HG03575 (cell line): ENCODE measurements around the gene PRKCZ.

Experiments
- ATAC-seq: cut with Tn5 transposase; IDR thresholded peaks from one replicate; pipeline ENCODE4 v1.9.1; 2021; ENCODE audit not compliant: unreplicated experiment, insufficient number of reproducible peaks, low FRiP score; ENCODE audit errors: extremely low read depth

Gene PRKCZ

DNA sequence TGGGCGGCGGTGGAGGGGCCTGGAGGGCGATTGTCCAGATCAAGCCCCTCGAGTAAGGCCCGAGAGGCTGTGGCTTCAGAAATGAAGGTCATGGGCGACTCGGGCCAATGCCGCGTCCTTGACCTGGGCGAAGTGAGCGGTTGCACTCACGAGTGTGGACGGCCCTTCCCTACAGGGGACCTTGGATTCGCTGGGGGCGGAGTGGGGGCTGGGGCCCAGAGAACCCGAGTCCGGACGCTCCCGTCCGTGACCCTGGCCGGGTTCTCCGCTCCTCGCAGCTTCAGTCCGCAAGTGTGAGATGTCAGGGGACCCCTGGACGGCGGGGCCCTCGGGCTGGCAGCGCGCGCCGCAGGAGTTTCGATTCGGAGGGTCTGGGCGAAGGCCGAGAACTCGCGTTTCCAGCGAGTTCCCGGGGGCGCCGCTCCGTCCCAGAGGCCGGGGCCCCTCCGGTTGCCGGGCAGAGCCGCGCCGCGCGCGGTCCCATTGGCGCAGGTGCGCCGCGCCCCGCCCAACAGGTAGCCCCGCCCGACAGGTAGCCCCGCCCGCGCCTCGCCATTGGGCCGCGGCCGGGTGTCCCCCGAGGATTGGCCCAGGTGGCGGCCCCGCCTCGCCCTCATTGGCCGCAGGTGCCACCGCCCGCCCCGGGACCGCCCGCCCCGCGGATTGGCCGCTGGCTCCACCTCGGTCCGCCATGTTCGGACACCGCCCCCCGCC lies at the start of gene PRKCZ:
Gene PRKCZ, plus strand, starts transcription at position 694 of the 714 bp plus-strand sequence. CDS start 220 bp downstream, outside the sequence.
- no peak for ATAC-seq

DNA sequence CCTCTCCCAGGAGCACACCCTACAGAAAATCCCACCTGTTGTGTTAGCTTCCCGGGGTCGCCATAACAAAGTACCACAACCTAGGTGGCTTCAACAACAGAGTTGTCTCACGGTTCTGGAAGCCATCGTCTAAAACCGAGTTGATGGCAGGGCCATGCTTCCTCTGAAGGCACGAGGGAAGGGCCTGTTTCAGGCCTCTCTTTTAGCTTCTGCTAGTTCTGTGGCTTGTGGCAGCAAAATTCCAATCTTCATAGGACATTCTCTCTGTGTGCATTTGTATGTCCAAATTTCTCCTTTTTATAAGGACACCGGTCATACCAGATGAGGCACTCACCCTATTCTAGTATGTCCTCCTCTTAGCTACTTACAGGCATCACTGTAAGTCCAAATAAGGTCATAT lies 49.8 kb upstream of the PRKCZ start:
- no peak for ATAC-seq

DNA sequence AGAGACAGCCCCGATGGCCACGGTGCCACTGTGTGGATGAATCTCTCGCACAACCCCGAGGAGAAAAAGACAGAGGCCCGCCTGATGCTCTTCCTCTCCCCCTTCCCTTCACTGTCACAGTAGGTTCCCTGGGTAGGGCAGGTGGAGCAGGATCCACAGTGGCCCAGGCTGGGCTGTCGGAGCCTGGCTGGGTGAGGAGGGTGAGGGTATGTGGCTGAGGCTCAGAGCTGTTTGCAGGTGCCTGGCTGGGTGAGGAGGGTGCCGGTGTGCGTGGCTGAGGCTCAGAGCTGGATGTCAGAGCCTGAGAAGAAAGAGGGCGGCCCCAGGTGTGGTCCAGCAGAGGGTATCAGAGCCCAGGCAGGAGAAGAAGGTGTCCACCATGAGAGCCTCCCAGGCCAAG lies 49.4 kb upstream of the PRKCZ start:
- no peak for ATAC-seq

DNA sequence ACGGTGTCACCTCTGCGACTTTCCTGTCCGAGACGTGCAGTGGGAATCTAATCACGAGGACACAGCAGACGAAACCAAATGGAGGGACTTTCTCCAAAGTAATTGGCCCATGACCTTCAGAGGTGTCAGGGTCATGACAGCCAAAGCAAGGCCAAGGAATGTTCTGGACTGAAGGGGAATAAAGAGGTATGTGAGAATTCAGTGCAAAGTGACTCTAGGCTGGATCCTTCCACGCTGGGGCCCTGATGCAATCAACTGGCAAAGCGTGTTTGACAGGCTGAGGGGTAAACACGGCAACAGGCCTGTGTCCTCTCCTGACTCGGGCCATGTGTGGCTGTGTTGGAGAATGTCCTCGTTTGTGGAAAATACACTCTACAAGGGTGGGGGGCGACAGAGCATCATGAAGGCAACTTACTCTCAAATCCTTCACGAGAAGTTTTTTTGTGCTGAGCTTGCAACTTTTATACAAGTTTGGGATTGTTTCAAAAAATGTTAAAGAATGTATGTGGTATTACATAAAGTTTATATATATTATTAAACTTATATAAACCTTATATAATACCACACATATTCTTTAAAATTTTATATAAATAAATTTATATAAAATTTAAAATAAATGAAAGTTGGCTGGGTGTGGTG lies 48.3 kb upstream of the PRKCZ start:
- ATAC-seq: no peak

DNA sequence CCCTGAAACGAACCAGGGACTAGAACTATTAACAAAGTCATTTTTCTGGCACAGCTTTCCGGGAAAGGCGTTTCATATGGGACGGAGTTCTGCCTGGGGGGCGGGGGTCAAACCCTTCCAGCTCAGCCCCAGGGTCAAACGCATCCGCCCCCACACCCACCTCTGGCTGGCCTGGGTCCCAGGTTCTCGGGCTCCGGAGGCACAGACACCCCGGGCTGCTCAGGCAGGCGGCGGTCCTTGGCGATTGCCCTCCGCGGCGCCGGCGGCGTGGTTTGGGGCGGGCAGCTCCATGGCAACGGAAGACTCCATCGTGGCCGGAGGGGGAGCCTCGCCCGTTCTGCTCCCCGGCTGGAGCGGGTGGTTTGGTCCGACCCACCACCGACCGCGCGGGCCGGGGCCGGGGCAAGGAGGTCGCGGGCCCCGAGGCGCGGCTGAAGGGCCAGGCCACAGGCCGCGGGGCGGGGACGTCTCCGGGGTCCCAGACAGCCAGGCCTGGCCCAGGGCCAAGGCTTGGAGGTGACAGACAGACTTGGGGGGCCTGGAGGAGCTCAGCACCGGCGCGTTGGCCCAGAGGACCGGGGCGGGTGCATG lies 46.6 kb upstream of the PRKCZ start, which contains the start of gene CFAP74:
Gene CFAP74, minus strand, starts transcription at position 246 of the 591 bp plus-strand sequence. CDS start 12,830 bp downstream, outside the sequence.
- ATAC-seq: no peak

DNA sequence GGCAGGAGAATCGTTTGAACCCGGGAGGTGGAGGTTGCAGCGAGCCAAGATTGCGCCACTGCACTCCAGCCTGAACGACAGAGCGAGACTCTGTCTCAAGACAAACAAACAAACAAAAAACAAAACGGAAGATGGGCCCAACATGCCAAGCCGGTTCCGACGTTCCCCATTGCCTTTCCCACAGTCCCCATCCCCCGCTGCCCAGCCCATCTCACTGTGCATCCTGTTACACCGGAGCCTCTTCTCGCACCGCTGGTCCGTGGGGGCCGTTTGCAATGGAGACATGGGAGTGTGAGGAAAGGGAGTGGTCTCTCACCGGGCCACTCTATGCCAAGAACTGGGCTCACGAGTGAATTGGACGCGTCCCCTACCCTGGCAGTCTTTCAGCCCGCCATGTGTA lies 45.4 kb upstream of the PRKCZ start:
- ATAC-seq: no peak

DNA sequence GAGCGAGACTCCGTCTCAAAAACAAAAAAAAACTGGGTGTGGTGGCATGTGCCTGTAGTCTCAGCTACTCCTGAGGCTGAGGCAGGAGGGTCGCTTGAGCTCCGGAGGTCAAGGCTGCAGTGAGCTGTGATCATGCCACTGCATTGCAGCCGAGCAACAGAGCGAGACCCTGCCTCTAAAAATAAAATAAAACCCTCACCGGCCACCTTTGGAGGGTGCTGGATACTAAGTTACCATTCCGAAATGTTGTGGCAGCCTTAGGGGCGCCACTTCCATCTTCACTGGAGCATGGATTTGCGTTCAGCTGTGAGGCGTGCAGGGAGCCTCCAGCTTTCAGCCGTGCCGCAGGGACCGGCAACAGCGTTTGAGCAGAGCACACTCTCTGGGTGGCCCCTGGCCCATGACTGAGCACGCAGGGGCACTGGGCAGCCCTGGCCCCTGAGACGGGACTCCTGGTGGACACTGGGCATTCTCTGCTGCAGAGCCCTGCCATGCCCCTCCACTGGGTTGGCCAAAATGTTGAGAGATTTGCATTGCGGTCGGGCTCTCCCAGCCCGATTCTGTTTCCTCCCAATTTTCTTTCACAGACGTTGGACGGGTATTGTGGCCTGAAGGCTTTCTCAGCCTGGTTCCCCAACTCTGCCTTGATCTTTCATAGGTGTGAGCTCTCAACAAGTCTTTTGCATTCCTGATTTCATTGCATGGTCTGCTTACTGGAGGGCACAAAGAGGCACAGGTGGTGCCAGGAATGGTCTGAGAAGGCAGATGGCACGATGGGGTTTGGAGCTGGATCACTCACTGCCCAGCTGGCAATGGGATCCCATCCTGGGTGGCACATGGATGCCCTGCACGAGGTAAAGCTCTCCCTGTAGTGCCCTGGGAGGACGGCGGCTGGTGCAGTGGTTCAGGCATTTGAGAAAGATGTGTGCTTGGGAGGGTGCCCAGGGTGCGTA lies 40.8 kb upstream of the PRKCZ start:
- ATAC-seq: no peak

DNA sequence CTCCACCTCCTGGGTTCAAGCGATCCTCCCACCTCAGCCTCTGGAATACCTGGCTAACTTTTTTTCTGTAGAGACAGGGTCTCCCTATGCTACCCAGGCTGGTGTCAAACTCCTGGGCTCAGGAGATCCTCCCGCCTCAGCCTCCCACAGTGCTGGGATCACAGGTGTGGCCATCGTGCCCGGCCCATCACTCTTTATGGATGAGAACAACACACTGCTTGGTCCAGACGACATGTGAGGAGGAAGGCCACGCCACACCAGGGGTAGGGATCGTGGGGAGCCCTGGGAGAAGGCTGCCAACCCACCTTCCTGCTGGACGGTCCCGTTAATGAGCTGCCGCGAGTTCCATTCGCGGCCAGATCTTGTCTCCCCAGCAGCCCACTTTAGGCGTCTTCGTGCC lies 36.0 kb upstream of the PRKCZ start:
- no peak for ATAC-seq

DNA sequence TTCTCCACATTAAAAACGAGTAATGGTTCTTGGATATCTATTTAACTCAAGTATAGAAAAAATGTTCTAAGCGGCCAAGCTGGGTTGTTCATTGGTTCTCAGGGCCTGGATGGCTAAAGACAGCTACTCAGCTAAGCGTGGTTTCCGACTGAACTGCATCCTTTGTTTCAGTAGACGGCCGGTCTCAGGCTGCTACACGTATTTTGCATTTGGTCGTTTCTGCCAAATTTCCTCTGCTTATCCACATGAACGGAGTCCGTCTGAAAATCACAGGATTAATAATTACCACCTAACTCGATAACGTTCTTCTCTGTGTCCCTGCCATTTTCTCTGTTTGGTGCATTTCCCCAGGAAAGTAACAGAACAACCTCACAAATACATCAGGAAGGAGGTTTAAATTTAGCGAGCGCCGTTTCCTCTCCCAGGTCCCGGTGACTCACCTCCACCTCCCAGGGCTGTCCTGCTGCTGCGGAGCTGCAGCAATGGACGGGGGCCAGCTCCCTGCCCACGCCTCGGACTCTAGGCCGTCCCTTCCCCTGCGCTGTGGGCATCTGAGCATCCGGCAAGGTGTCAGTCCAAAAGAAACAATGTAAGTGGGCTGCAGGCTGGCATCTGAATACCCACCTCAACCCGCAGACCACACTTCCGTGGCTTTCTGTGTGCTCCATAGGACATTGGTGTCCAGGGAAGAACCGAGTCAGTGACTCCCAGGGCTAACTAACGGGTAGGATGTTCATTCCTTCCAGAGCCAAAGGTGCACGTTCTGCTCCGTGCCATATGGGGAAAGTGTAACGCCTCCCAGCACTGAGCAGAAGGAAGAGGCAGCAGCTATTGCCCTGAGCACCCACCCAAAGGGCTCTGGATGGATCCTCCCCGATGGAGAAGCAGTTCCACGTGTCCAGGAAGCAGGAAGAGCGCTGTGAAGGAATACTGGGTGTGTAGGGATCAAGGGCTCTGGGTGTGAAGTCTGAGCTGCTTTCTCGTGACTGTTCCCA lies 35.2 kb upstream of the PRKCZ start:
- ATAC-seq: no peak

DNA sequence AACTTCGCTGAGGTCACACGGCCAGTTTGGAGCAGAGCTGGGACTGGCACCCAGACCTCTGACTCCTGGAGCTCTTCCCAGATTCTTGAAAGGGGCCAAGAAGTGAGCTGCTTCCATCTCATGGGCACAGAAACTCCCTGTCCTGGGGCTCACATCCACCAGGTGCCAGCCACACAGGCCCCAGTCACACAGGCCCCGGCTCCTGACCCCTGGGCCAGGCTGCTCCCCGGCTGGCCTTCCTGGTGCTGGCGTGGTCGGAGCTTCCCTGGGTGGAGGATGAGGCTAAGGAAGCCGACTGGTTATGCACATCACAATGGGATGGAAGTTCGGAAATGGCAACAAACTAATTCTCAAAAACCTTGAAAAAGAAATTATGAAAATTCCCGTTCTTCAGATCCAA lies 34.1 kb upstream of the PRKCZ start:
- no peak for ATAC-seq

DNA sequence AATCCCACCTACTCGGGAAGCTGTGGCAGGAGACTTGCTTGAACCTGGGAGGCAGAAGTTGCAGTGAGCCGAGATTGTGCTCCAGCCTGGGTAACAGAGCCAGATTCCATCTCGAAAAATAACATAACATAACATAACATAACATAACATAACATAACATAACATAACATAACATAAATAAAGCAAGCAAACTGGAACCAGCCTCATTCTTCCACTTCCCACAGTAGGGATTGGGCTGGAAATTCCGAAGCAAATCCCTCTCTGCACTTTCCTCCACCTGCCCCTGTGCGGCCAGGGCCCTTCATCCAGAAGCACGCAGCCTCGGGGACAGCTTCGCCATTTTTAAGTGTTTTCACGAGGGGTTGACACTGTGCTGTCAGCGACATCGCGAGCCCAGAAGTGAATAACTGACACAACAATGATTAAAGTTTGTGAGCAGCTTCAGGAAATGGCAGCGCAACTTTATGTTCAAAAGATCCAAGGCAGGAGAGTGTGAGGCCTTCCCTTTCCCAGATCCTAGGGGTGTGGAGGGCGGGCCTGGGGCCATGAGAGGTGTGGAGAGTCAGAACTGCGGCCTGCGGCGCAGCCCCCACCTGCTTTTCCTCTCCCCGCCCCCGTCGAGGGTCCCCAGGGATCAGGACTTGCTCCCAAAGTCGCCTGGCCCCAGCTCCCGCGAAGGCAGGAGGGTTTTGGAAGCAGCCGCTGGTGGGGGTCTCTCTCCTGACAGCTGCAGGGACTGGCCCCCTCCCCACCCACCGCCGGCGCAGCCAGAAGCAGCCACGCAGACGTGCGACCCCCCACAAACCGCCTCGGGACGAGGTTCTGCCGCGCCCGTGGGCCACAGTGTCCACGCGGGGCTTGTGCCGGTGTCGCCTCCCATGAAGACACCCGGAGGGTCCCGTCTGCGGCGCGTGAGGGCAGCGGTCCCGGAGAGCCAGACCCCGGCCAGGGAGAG lies 31.7 kb upstream of the PRKCZ start:
- ATAC-seq: no peak

DNA sequence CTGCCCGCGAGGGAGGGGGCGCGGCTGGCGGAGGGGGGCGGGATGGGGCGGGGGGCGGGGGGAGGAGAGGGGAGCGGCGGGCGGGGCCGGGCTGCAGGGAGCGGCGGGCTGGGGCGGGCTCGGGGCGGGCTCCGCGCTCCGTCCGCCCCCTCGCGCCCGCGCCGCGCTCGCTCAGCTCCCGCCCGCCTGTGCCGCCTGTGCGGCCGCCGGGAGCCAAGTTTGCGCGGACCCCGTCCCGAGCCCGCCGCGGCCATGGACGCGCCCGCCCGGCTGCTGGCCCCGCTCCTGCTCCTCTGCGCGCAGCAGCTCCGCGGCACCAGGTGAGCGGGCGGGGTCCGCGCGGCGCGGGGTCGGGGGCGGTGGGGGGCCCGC lies 31.1 kb upstream of the PRKCZ start, which contains the start of gene GABRD:
Gene GABRD, plus strand, starts transcription at position 174 of the 372 bp plus-strand sequence. Its CDS starts 79 bp downstream, at position 253.
- no peak for ATAC-seq

DNA sequence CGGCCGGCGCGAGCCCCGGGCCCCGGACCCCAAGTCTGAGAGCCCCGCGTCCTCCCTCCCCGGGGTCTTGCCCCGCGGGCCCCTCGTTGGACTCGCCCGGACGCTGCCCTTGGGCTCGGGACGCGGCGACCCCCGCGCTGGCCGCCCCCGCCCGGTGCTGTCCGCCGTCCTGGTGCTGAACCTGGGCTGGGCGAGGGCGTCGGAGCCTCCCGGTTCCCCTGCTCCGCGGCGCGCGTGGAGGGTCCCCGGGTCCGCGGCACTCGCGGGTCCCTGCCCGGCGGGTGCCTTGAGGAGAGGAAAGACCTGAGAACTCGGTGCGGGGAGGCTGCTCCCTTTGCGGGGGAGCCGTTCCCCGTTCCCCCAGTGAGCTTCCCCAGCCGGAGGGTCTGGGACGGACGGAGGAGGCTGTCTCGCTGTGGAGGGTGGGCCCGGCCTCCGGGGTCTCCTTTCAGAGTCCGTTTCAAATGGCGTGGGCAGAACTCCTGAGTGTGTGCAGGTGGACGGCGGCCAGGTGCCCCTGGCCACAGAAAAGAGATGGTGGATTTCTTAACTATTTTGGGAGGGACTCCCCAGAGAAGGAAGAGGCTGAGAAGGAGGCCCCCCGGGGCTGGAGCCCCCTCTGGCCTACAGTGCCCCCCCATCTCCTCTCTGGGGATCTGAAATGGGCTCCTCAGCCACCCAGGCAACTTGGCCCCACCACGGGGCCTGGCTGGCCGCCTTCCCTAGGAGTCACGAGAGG lies 30.5 kb upstream of the PRKCZ start:
- no peak for ATAC-seq

DNA sequence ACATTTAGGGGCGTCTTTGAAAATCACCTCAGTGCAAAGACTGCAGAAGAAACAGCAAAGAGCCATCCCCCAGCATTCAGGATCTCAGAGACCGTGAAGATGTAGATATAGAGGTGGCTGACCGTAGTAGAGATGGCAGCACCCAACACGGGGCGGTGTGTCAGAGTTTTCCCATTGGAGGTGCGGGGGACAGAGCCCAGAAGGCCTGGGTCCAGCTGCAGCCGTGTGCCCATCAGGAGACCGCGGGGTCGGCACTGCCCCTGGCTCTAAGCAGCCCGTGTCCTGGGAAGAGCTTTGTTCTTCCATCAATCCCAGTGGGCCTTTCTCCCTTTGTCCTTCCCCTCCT lies 29.9 kb upstream of the PRKCZ start:
- ATAC-seq: no peak

DNA sequence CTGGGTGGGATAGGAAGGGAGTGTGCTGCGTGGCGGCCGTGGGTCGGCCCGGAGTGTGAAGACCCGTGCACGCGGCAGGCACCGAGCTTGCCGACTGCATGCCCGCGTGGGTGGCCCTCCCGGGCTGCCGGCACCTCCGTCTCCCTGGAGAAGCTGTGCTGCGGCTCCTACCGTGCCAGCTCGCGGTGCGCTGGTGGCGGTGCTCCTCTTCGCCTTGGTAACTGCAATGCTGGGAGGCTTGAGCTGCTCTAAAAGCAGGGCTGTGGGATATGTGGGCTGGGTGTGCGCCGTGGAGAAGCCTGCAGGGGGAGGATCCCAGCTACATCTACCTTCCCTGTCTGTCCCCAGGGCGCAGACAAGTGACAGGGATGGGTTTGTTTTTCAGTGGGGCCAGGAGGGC lies 28.7 kb upstream of the PRKCZ start:
- no peak for ATAC-seq

DNA sequence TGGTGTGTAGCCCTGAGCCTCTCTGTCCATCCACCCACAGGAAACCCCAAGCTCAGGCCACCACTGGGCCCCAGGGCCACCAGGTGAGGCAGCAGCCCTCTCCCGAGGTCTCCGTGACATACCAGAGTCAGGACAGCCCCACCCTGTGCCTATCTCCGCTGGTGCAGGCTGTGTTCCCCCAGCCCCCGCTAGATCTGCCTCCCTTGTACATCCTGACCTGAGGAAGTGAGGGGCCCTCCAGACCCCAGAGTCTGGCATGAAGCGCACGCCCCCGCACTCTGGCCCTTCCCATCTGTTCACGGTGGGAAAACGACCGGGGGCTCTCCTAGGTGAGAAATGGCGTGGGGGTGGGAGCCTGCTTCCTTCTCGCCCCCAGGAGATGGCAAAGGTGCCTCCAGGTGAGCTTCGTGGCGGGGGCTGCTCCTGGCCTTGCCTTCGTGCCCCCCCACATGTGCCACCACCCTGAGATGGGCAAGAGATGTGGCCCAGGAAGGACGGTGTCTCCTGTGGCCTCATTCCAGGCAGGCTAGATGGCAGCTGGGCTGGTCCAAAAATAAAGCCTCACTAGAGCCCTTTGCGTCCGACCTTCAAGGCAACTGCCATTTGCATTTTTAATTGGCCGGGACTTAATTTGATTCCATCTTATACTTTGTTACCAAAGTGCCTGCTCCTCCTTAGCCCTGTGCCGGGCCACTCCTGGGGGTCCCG lies 28.0 kb upstream of the PRKCZ start:
- ATAC-seq: no peak
